HG02885 (cell line): ENCODE measurements around the gene LILRA5.
"Not testable (repeated sequence)": the region's sequence is repeated elsewhere in the genome, so short reads cannot be mapped to it uniquely, and the experiment has no call there.

Source experiments
- ATAC-seq: cut with Tn5 transposase; IDR thresholded peaks from one replicate; pipeline ENCODE4 v1.9.1; 2021; ENCODE audit warnings: mild to moderate bottlenecking; ENCODE audit not compliant: unreplicated experiment, poor library complexity

Gene LILRA5

DNA sequence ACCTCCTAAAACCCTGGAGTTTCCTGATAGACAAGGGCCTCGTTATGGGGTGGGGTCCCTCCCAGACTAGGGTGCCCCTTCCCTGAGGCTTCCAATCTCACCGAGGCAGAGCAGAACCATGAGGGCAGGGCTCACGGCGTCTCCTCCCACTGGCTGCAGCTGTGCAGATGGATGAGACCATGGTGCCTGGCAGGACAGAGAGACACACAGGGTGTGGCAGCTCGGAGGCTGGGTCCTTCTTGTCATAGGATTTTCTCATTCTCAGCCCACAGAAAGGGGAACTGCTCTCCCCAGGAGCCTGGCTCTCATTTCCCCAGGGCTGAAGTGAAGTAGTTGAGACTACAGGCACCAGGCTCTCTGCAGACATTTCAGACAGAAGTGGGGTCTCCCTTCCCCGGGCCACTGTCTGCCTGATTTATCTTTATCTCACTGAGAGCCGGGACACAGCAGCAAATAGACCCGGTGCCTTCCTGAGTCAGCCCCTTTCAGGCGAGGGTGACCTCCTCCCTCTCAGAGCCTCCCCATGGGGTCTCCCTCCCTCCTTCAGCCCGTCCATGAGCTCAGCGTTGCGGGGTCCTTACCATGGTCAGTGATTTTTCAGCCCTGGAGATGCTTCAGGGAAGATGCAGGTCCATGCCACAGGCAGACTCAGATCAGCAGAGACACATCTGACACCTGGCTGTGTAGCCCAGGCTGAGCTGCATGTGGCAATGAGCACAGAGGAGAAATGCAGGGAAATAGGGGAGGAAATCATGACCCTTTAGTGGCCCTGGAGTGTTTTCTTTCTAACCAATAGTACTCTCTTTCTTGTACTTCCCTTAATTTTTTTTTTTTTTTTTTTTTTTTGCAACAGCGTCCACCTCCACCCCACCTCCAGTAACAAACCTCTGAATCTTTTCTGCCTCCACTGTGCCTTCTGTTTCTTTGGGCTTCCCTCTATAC, at the start of gene LILRA5:
Gene LILRA5, minus strand, starts transcription at position 731 of the 942 bp plus-strand sequence. Its CDS starts 147 bp downstream, at position 584.
- ATAC-seq = no peak

GRCh38 chr19:54361680-54362422, 48.9 kb upstream of the LILRA5 start:
- not testable (repeated sequence) for ATAC-seq

- ATAC-seq = peak; percentile 42
These were observed 46.3 kb upstream of the LILRA5 start for GRCh38 chr19:54359149-54359820.

DNA sequence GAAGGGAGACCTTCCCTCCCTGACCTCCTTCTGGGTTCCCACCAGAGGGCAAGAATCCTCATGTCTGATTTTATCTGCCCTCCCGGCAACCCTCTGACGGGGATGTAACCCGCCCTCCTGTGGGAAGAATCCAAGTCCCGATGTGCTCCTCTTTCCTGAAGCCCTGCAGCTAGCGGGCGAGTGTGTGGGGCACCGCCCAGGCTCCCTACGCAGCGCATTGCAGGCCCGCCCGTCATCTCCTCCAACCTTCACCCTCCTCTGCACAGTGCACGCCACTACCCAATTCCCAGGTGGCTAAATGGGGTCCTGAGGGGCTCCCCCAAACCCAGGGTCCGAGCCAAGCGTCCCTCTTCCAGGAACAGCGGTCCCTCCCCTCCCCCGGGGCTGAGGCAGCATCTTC, 44.4 kb upstream of the LILRA5 start:
- no peak for ATAC-seq

DNA sequence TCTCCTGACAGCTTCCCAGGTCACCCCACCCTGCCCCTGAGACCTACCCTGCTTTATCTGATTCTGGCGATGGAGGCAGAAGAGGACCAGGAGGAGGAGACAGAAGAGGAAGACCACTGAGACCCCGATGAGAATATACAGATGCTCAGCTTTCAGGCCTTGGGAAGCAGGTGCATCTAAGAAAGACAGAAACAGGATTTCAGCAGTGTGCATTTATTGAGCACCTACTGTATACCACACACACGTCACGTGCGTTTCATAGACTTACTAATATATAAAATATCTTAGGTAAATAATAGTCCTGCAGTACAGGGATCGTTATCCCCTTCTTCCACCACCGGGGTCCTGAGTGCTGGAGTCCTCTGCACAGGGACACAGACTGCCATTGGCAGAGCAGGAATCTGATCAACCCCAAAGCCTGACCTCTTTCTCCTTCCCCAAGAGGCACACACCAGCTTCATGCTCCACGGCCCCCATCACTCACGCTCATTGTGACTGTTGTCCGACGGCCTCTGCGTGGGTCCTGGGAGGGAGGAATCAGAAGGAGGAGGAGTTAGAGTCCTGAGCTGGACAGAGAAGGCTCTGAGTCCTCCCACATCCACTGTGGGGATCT, 43.6 kb upstream of the LILRA5 start:
- no peak for ATAC-seq

DNA sequence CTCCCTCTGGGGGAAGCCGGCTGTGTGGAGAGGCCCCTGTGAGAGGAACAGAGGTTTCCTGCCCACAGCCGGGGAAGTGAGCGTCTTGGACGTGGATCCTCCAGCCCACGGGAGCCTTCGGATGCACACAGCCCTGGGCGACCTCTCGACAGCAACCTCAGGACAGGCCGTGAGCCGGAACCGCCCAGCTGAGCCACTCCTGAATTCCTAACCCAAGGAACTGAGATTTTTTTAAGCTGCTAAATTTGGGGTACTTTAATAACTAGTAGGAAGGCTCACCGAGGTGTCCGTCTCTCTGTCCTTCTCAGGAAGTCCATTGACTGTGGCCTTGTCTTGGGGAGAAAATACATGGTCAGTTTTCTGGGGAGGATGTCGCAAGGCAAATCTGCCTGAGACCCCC, 42.7 kb upstream of the LILRA5 start:
- ATAC-seq = no peak

- no peak for ATAC-seq
These were observed 41.8 kb upstream of the LILRA5 start for GRCh38 chr19:54354761-54355160.

DNA sequence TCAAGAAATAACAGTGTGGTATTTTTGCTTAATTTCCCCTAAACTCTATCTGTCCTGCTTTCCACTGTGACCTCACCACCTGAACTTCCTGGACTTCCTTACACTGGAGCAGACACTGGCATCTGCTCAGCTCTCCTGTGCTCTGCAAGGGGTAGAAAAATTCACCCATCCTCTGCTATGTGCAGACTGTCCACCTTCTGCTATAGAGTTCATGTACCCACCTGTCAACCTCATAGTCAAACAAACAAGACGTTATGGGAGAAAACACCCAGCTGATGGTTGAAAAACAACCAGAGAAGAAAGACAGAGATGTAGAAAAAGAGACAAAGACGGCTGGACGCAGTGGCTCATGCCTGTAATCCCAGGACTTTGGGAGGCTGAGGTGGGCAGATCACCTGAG, 39.6 kb upstream of the LILRA5 start:
- ATAC-seq = no peak

- no peak for ATAC-seq
These were observed 39.1 kb upstream of the LILRA5 start for GRCh38 chr19:54352041-54352440.

- no peak for ATAC-seq
These were observed 38.5 kb upstream of the LILRA5 start for GRCh38 chr19:54351474-54351873.

- ATAC-seq = no peak
These were observed 33.0 kb upstream of the LILRA5 start for GRCh38 chr19:54345938-54346386.

DNA sequence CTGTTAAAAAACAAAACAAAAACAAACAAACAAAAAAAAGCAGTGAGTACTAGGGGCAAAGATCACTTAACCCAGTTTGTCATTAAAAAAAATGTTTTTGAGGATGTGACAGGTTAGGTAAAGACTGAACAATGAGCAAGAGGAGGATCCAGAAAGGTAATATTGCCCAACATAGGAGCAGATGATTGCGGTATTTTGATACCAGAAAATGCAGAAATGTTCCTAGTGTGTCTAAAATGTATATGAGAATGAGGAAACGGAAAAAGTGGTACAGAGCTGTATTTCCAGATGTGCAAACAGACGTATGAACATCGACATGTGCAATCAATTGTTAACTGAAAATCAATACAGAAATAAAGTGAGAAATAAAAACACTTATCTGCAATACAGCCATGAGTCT, 30.9 kb upstream of the LILRA5 start:
- no peak for ATAC-seq

- no peak for ATAC-seq
These were observed 28.3 kb upstream of the LILRA5 start for GRCh38 chr19:54341295-54341694.

DNA sequence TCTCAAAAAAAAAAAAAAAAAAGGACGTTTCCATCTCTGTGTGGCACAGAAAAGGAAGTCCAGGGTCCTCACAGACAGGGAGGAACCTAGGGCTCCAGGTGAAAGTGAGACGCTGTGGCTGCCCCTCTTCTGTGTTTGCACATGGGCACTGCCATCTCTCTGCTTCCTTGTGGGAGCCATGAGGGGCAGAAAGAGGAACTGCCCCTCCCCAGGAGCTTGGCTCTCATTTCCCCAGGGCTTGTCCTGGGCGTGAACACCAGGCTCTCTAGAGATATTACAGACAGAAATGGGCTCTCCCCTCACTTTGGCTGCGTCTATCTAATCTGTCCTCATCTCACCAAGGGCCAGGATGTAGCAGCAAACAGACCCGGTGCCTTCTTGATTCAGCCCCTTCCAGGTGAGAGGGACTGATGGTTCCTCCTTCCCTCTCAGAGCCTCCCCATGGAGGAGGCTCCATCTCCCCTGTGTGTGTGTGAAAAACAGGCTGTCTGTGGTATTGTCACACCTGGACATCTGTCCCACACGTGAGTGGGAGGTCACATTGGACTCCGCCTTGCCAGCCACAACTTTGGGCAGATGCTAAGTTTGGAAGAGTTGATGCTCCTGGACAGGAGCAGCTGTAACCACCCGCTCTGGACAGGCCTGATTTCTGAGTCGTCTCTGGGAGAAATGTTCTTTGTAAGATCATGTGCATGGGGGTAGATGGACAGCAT, 26.8 kb upstream of the LILRA5 start:
- ATAC-seq = no peak

GRCh38 chr19:54338521-54338920, 25.6 kb upstream of the LILRA5 start:
- no peak for ATAC-seq

DNA sequence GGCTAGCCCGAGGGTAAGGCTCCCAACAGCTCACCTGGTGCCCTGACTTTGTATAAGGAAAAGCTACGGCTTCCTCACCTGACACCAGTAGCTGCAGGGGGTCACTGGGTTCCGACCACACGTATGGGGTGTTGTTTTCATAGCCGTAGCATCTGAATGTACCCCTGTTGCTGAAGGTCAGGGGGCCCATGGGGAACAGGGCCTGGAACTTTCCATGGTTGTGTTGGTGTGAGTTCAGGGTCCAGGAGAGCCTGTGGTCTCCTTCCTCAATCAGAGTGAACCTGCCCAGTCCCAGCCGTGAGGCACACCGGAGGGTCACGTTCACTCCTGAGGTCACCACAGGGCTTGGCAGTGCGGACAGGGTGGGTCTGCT, 24.9 kb upstream of the LILRA5 start:
- ATAC-seq = no peak

DNA sequence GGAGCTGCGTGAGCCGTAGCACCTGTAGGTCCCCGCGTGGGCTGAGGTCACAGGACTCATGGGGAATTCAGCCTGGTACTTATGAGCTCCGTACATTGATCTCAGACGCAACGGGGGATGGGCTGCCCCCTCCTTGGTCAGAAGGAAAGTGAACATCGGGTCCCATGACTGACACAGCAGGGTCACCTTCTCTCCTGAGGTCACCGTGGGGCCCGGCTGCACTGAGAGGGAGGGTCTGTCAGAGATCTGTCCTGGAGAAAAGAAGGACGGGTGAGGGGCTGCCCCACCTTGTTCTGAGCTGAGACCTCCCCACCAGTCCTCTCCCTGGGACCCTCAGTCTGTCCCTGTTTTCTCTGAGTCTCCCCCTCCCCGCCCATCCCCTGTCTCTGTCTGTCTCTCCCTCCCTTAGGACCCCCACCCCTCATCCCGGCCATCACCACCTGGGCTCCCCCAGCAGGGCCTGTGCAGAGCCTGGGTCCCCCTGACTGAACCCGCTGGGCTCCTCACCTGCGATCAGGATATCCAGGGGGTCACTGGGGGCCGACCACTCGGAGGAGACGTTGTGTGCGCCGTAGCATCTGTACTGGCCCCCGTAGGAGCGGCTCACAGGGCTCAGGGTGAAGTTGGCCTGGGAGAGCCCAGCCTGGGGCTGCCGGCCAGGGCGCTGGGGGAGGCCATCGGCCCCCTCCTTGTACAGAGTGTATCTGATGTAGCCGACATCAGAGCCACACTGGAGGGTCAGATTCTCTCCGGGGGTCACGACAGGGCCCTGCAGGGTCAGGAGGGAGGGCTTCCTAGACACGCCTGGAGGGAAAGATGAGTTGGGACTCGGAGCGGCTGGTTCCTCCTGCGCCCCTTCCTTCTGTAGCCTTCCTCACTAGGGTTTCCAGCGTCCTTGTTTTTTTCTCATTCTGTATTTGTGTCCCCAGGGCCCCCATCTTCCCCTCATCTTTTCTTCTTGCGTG, 24.2 kb upstream of the LILRA5 start:
- ATAC-seq = no peak

DNA sequence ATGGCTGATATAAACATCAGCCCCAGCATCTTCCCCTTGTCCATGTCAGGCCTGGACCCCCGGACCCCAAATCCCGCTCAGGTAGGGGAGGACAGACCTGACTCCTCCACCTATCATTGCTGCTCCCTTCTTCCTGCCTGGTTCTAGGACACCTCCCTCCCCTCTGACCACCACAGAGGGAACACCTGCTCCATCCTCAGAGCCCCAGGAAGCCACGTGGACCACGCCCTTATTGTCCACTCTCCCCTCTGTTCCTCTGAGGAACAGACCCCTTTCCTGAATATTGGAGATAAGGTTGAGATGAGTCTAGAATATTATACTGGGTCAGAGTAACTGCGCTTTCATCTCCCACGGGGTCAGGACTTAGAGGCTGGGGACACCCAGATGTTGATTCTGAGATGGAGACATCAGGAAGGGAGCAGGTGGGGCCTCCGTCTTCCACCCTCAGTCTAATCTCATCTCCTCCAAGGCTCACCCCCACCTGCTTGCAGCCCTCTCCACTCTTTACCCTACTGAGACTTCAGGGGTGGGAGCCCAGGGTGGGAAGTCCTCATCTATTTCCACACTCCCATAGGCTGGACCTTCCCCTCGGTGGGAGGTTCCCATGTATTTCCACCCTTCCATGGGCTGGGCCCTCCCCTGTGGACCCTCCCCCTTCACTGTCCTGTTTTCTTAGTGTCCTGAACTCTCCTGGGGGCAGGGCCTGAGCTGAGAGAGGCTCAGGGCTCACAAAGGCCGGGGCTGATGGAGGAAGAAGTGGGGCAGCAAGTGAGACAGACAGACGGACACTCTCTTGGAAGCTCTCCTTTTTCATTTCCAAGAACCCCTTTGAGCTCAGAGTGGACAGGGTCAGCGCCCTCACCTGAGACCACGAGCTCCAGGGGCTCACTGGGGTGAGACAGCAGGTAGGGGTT, 23.3 kb upstream of the LILRA5 start:
- no peak for ATAC-seq
